Measurements from ENCODE around the gene PPIB.

The PPIB gene

GRCh38 chr15:64158363-64159134 is 4.3 kb downstream of the PPIB start:
- in situ Hi-C loops (cut with HindIII; ENCODE audit: low sequenced_read_pairs), result no loop called here

GRCh38 chr15:64157599-64158125 is 5.2 kb downstream of the PPIB start:
- in situ Hi-C loops (cut with HindIII; ENCODE audit: low sequenced_read_pairs), result no loop called here

GRCh38 chr15:64156652-64157331 is 6.0 kb downstream of the PPIB start:
- in situ Hi-C loops (cut with HindIII; ENCODE audit: low sequenced_read_pairs), result no loop called here

- in situ Hi-C loops (cut with HindIII; ENCODE audit: low sequenced_read_pairs), result no loop called here
Measured at GRCh38 chr15:64155802-64156651, 6.8 kb downstream of the PPIB start.

- in situ Hi-C loops (cut with HindIII; ENCODE audit: low sequenced_read_pairs), result no loop called here
Measured at GRCh38 chr15:64153480-64154367, 9.1 kb downstream of the PPIB start.

GRCh38 chr15:64152507-64153387 is 10.1 kb downstream of the PPIB start:
- in situ Hi-C loops (cut with HindIII; ENCODE audit: low sequenced_read_pairs), result no loop called here

GRCh38 chr15:64151727-64152506 is 10.9 kb downstream of the PPIB start, which contains the start of gene SNX22:
Gene SNX22, plus strand, starts transcription at chr15:64151731. Its CDS starts 45 bp downstream, at chr15:64151776.
- in situ Hi-C loops (cut with HindIII; ENCODE audit: low sequenced_read_pairs), result no loop called here

GRCh38 chr15:64149893-64150578 is 12.8 kb downstream of the PPIB start:
- in situ Hi-C loops (cut with HindIII; ENCODE audit: low sequenced_read_pairs), result no loop called here

GRCh38 chr15:64149424-64149823 is 13.4 kb downstream of the PPIB start:
- in situ Hi-C loops (cut with HindIII; ENCODE audit: low sequenced_read_pairs), result no loop called here

- in situ Hi-C loops (cut with HindIII; ENCODE audit: low sequenced_read_pairs), result no loop called here
Measured at GRCh38 chr15:64148581-64148980, 14.2 kb downstream of the PPIB start.

- in situ Hi-C loops (cut with HindIII; ENCODE audit: low sequenced_read_pairs), result no loop called here
Measured at GRCh38 chr15:64148168-64148567, 14.7 kb downstream of the PPIB start.

GRCh38 chr15:64146885-64147681 is 15.7 kb downstream of the PPIB start:
- in situ Hi-C loops (cut with HindIII; ENCODE audit: low sequenced_read_pairs), result no loop called here

GRCh38 chr15:64146520-64146884 is 16.3 kb downstream of the PPIB start:
- in situ Hi-C loops (cut with HindIII; ENCODE audit: low sequenced_read_pairs), result no loop called here

GRCh38 chr15:64146041-64146440 is 16.8 kb downstream of the PPIB start:
- in situ Hi-C loops (cut with HindIII; ENCODE audit: low sequenced_read_pairs), result no loop called here

- in situ Hi-C loops (cut with HindIII; ENCODE audit: low sequenced_read_pairs), result no loop called here
Measured at GRCh38 chr15:64144565-64145281, 18.1 kb downstream of the PPIB start.

GRCh38 chr15:64144192-64144564 is 18.6 kb downstream of the PPIB start:
- in situ Hi-C loops (cut with HindIII; ENCODE audit: low sequenced_read_pairs), result no loop called here

GRCh38 chr15:64143276-64143675 is 19.5 kb downstream of the PPIB start:
- in situ Hi-C loops (cut with HindIII; ENCODE audit: low sequenced_read_pairs), result no loop called here
